Stimulated activated naive CD8-positive, alpha-beta T cell treated with anti-CD3 and anti-CD28 coated beads, Interleukin-15, Interleukin-2, amounts not matched to agents 100 U/mL and 50 U/mL, for 24 hours (primary cell): ENCODE data around the gene JMJD1C.

Experiments
- ATAC-seq: fragments of 150-1000 bp; cut with Tn5 transposase; one replicate; pipeline ENCODE4 v1.10.0; 2021
- DNase-seq: peaks from one replicate; pipeline ENCODE4 v3.0.0; 2021

Gene JMJD1C

GRCh38 chr10:63436225-63436624, 29.6 kb downstream of the JMJD1C start:
- DNase-seq (no peak), ATAC-seq (no peak)

GRCh38 chr10:63434866-63435854, 30.6 kb downstream of the JMJD1C start:
- ATAC-seq (no peak), DNase-seq (no peak)

- peak; percentile 91 for ATAC-seq
- peak; percentile 5 for DNase-seq
These were observed 33.6 kb downstream of the JMJD1C start for GRCh38 chr10:63431962-63432797.

GRCh38 chr10:63430999-63431356, 34.8 kb downstream of the JMJD1C start:
- ATAC-seq (no peak), DNase-seq (no peak)

- DNase-seq (no peak), ATAC-seq (no peak)
These were observed 35.4 kb downstream of the JMJD1C start for GRCh38 chr10:63430091-63430998.

- DNase-seq: no peak
- no peak for ATAC-seq
These were observed 36.5 kb downstream of the JMJD1C start for GRCh38 chr10:63429281-63429680.

GRCh38 chr10:63427013-63427412, 38.8 kb downstream of the JMJD1C start:
- ATAC-seq (no peak), DNase-seq (no peak)

GRCh38 chr10:63425512-63425911, 40.3 kb downstream of the JMJD1C start:
- DNase-seq (no peak), ATAC-seq (no peak)

GRCh38 chr10:63424576-63424975, 41.2 kb downstream of the JMJD1C start:
- ATAC-seq (no peak), DNase-seq (no peak)

GRCh38 chr10:63423494-63423893, 42.3 kb downstream of the JMJD1C start:
- no peak for ATAC-seq
- no peak for DNase-seq

GRCh38 chr10:63421591-63421990, 44.2 kb downstream of the JMJD1C start:
- no peak for DNase-seq
- ATAC-seq: peak; percentile 63

- ATAC-seq (no peak), DNase-seq (no peak)
These were observed 49.4 kb downstream of the JMJD1C start for GRCh38 chr10:63416376-63416775.

GRCh38 chr10:63415640-63416244, 50.0 kb downstream of the JMJD1C start:
- no peak for DNase-seq

GRCh38 chr10:63414481-63415260, 51.1 kb downstream of the JMJD1C start:
- ATAC-seq: no peak
- DNase-seq: no peak

More at GRCh38 chr10:63415640-63416244, 50.0 kb downstream of the JMJD1C start:
- no peak for ATAC-seq

GRCh38 chr10:63413429-63413828, 52.3 kb downstream of the JMJD1C start:
- DNase-seq: no peak
- ATAC-seq: no peak

- DNase-seq: no peak
- ATAC-seq: no peak
These were observed 53.5 kb downstream of the JMJD1C start for GRCh38 chr10:63412304-63412703.

GRCh38 chr10:63410633-63411032, 55.1 kb downstream of the JMJD1C start:
- ATAC-seq: no peak
- DNase-seq: no peak

GRCh38 chr10:63409465-63410027, 56.2 kb downstream of the JMJD1C start:
- DNase-seq: no peak
- ATAC-seq: no peak

GRCh38 chr10:63407136-63407662, 58.6 kb downstream of the JMJD1C start:
- ATAC-seq (no peak), DNase-seq (no peak)

- no peak for ATAC-seq
- DNase-seq: no peak
These were observed 69.5 kb downstream of the JMJD1C start for GRCh38 chr10:63396133-63396761.
